NCI-H1105 (cell line): ENCODE data around the gene CENPF.
"Not testable (repeated sequence)": the region's sequence is repeated elsewhere in the genome, so short reads cannot be mapped to it uniquely, and the experiment has no call there.

Source experiments
- DNase-seq: peaks from one replicate; lab custom pipeline; 2025; lab: John Stamatoyannopoulos, UW

Gene CENPF

GRCh38 chr1:214658785-214659184 is 55.8 kb downstream of the CENPF start:
- DNase-seq, result peak; percentile 23

DNA sequence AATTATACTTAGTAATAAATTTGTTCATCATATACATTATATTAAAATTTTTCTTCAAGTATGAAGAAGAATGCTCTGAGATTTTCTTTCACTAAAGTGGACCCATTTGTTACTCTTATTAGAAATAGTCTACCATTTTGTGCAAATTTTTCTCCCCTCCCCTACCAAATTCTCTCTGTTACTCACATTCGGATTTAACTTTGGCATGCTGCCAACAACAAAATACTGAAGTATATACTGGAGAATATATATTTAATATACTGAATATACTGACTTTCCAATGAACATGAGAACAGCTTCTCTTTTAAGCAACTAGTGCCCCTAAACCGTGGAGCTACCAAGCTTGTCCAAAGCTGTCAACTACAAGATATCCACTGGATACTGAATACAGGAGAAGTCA is 57.2 kb downstream of the CENPF start:
- no peak for DNase-seq

GRCh38 chr1:214660900-214661299 is 57.9 kb downstream of the CENPF start:
- DNase-seq, result no peak

DNA sequence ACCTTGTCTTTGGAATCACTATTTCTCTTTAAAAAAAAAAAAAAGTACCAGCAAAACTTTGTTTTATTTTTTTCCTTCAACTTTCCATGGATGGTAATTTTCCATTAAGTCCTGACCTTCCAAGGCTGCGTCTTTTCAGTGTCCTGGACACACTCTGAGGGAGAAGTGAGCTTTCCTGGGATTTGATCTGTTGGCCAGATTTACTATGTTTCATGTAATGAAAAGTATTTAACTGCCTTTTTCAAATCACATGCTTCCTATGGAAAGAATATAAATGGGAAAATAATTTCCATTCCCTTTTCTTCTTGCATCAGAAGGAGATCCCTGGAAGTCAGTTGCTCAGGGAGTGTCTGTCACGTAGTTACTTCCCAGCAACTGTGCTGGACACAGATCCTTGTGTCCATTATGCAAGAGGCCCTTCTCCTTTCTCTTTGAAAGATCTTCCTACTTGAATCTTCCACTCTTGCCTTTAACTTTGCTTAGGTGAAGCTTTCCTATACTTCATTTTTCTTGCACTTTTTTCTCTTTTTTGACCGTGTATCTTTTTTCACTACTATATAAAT is 59.3 kb downstream of the CENPF start:
- no peak for DNase-seq

- DNase-seq, result no peak
Measured at GRCh38 chr1:214664651-214665433, 61.8 kb downstream of the CENPF start.

GRCh38 chr1:214665606-214666110 is 62.7 kb downstream of the CENPF start:
- DNase-seq, result no peak

GRCh38 chr1:214666674-214667073 is 63.7 kb downstream of the CENPF start:
- DNase-seq, result no peak

GRCh38 chr1:214670098-214670497 is 67.1 kb downstream of the CENPF start:
- DNase-seq, result no peak

GRCh38 chr1:214673029-214673428 is 70.0 kb downstream of the CENPF start:
- DNase-seq, result not testable (repeated sequence)

GRCh38 chr1:214673576-214673975 is 70.6 kb downstream of the CENPF start:
- DNase-seq, result no peak

GRCh38 chr1:214675524-214675923 is 72.5 kb downstream of the CENPF start:
- not testable (repeated sequence) for DNase-seq

DNA sequence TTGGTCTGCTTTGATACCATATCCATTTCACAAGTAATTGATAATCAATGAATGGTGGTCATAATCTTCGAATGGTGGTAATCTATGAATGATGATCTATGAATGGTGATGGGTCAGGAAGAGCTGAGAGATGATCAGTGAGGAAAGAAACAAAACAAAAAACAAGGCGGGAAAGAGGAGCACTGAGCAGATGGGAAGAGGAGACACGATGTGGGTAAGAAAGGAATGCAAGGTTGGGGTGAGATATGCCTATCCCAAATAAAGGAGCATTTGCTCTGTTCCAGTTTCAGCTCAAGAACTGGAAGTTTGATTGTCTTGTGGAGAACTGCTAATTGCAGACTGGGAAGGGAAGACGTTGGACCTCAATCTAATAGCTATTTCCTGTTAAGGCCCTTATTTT is 73.8 kb downstream of the CENPF start:
- DNase-seq, result no peak

- DNase-seq, result no peak
Measured at GRCh38 chr1:214677945-214678344, 75.0 kb downstream of the CENPF start.

GRCh38 chr1:214678386-214678785 is 75.4 kb downstream of the CENPF start:
- no peak for DNase-seq

- DNase-seq, result no peak
Measured at GRCh38 chr1:214683621-214684020, 80.6 kb downstream of the CENPF start.

GRCh38 chr1:214685906-214686305 is 82.9 kb downstream of the CENPF start:
- no peak for DNase-seq

- no peak for DNase-seq
Measured at GRCh38 chr1:214686497-214686896, 83.5 kb downstream of the CENPF start.

DNA sequence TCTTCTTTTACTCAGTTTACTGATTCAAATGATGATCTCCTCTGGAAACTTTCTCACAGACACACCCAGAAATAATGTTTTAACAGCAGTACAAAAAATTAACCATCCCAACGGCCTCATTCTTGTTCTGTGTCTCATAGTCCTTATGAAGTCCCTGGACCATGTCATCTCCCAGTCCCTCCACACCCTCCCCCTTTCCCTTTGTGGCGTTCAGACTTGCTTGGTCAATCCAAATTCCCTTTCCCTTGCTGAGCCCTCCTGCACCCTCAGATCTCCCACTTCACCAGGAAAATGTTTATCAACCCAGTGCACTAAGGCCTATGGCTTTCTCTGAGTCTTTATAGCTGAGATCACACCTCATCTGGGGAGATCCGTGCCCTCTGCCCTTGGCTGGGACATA is 85.9 kb downstream of the CENPF start:
- no peak for DNase-seq

DNA sequence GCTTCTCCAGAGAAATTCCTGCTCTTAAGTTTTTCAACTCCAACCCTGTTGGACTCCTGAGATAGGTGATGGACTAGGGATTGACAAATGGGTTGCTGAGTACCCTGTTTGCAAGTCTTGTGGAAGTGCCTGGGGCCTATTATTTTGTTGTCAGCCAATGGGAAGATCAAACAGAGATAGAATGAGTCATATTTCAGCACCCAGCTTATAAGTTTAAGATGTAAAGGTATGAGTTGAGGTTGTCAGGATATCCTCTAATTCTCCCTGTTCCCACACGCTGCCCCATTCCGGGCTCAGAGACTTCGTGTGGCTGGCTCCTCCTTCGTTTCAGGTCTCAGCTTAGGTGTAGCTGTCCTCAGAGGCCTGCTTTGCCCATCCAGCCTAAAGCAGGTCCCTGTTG is 91.8 kb downstream of the CENPF start:
- DNase-seq, result no peak

GRCh38 chr1:214698559-214698958 is 95.6 kb downstream of the CENPF start:
- DNase-seq, result no peak

GRCh38 chr1:214700437-214700836 is 97.4 kb downstream of the CENPF start:
- no peak for DNase-seq

GRCh38 chr1:214702556-214702955 is 99.6 kb downstream of the CENPF start:
- DNase-seq, result no peak

DNA sequence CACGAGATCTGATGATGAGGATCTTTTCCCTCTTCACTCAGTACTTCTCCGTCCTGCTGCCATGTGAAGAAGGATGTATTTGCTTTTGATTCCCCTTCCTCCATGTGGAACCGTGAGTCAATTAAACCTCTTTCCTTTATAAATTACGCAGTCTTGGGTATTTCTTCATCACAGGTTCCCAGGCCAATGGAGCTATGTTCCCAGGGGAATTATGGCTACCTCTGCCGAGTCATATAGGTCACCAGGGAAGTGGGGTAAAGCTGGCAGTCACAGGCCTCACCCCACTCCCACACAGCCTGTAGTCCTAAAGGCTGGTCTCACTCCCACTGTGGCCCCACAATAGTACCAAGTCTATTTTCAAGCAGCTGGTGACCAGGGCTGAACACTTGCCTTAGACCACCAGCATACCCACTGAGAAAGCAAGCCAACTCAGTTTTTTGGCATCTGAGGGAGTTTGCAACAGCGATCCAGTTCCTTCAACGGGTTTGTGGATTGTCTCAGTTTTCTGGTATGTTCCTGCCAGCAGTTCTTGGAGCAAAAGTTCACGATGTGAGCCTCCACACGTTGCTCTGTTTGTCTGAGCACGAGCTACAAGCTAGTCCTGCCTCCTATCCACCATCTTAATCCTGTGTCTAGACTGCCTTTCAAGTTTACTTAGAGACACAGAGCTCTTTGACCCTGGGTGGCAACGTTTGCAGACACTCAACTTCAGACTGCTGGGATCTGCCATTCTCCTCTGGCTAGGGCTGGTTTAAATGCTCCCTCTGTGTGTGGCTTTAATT is 104.5 kb downstream of the CENPF start:
- no peak for DNase-seq
